Measurements from ENCODE around the gene PLXNA4. TPM values are rescaled to one million over a fixed set of nuclear protein-coding genes. Genes with fewer than 3 reads are reported as not detected.

PLXNA4 gene
- total and polyA plus RNA-seq, 9 of the 15 experiments (the other 6 are each of a cell fraction or from before 2014, with no cell fraction given) = under 0.01 to 0.09 TPM; not detected in 7

- TF ChIP-seq, protein P1, sequence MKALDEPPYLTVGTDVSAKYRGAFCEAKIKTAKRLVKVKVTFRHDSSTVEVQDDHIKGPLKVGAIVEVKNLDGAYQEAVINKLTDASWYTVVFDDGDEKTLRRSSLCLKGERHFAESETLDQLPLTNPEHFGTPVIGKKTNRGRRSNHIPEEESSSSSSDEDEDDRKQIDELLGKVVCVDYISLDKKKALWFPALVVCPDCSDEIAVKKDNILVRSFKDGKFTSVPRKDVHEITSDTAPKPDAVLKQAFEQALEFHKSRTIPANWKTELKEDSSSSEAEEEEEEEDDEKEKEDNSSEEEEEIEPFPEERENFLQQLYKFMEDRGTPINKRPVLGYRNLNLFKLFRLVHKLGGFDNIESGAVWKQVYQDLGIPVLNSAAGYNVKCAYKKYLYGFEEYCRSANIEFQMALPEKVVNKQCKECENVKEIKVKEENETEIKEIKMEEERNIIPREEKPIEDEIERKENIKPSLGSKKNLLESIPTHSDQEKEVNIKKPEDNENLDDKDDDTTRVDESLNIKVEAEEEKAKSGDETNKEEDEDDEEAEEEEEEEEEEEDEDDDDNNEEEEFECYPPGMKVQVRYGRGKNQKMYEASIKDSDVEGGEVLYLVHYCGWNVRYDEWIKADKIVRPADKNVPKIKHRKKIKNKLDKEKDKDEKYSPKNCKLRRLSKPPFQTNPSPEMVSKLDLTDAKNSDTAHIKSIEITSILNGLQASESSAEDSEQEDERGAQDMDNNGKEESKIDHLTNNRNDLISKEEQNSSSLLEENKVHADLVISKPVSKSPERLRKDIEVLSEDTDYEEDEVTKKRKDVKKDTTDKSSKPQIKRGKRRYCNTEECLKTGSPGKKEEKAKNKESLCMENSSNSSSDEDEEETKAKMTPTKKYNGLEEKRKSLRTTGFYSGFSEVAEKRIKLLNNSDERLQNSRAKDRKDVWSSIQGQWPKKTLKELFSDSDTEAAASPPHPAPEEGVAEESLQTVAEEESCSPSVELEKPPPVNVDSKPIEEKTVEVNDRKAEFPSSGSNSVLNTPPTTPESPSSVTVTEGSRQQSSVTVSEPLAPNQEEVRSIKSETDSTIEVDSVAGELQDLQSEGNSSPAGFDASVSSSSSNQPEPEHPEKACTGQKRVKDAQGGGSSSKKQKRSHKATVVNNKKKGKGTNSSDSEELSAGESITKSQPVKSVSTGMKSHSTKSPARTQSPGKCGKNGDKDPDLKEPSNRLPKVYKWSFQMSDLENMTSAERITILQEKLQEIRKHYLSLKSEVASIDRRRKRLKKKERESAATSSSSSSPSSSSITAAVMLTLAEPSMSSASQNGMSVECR (CRISPR knock-in tag; IDR thresholded peaks at IDR 0.05) = 0 out of 2 replicates have a peak, but pooled peaks have one; percentile 28
- TF ChIP-seq GATAD2A (IDR thresholded peaks at IDR 0.05) = no peak
- no peak for TF ChIP-seq BACH1 (tag; IDR thresholded peaks at IDR 0.05)
- TF ChIP-seq MECOM (CRISPR knock-in tag; IDR thresholded peaks at IDR 0.05) = no peak
- TF ChIP-seq, protein P2, sequence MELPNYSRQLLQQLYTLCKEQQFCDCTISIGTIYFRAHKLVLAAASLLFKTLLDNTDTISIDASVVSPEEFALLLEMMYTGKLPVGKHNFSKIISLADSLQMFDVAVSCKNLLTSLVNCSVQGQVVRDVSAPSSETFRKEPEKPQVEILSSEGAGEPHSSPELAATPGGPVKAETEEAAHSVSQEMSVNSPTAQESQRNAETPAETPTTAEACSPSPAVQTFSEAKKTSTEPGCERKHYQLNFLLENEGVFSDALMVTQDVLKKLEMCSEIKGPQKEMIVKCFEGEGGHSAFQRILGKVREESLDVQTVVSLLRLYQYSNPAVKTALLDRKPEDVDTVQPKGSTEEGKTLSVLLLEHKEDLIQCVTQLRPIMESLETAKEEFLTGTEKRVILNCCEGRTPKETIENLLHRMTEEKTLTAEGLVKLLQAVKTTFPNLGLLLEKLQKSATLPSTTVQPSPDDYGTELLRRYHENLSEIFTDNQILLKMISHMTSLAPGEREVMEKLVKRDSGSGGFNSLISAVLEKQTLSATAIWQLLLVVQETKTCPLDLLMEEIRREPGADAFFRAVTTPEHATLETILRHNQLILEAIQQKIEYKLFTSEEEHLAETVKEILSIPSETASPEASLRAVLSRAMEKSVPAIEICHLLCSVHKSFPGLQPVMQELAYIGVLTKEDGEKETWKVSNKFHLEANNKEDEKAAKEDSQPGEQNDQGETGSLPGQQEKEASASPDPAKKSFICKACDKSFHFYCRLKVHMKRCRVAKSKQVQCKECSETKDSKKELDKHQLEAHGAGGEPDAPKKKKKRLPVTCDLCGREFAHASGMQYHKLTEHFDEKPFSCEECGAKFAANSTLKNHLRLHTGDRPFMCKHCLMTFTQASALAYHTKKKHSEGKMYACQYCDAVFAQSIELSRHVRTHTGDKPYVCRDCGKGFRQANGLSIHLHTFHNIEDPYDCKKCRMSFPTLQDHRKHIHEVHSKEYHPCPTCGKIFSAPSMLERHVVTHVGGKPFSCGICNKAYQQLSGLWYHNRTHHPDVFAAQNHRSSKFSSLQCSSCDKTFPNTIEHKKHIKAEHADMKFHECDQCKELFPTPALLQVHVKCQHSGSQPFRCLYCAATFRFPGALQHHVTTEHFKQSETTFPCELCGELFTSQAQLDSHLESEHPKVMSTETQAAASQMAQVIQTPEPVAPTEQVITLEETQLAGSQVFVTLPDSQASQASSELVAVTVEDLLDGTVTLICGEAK (IDR thresholded peaks at IDR 0.05) = no peak
- TF ChIP-seq, protein P2 (CRISPR knock-in tag; IDR thresholded peaks at IDR 0.05) = no peak
- TF ChIP-seq SMC3 (conservative IDR thresholded peaks at IDR 0.05; ENCODE audit: insufficient read depth, low read depth, low read length) = peak; percentile 97
- TF ChIP-seq RFX5 (IDR thresholded peaks at IDR 0.05; ENCODE audit: low read depth, low read length) = no peak
- TF ChIP-seq JUN (IDR thresholded peaks at IDR 0.05; ENCODE audit: borderline replicate concordance, low read depth, low read length) = 0 out of 2 replicates have a peak, but pooled peaks have one; percentile 19
- TF ChIP-seq JUN (CRISPR knock-in tag; IDR thresholded peaks at IDR 0.05; ENCODE audit: borderline replicate concordance) = no peak
- TF ChIP-seq EHMT2 (IDR thresholded peaks at IDR 0.05) = no peak
- peak; percentile 79 for TF ChIP-seq RB1 (IDR thresholded peaks at IDR 0.05; ENCODE audit: low read depth)
- peak; percentile 17; the same call in 1 of the 2 replicates for TF ChIP-seq TEAD4 (IDR thresholded peaks at IDR 0.05; ENCODE audit: low read length)
- TF ChIP-seq TEAD4 (CRISPR knock-in tag; IDR thresholded peaks at IDR 0.05; ENCODE audit: borderline replicate concordance) = no peak
These were observed 257.6 kb downstream of the PLXNA4 start (continued) for GRCh38 chr7:132318352-132319318.
